ENCODE measurements around the gene PROB1.
A peak's percentile ranks its signal among the peaks of the same experiment; 100 is the strongest.
"Not testable (repeated sequence)": the region's sequence is repeated elsewhere in the genome, so short reads cannot be mapped to it uniquely, and the experiment has no call there.

PROB1 gene

DNA sequence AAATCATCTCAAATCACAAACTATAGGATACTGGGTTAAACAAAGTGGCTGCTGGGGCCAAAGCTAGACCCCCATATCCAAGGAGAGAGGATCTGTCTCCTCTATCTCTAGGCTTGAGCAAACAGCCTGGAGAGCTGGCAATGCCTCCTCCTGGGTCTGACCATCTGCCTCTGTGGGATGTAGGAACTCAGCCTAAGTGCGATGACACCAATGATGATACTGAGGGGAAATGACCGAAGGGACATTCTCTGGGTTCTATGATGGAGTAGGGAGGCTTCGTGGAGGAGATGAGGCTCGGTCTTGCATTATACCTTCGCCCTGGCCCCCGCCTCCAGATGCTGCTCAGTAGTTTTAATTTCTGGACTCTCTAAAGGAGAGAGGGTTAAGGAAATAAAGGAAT is 18.2 kb upstream of the PROB1 start:
- H3K4ac ChIP-seq (ENCODE audit: low read depth in 1 of 2, low read length in 2 of 2) = no peak overlapping the region
- 100% methylated on average over 6 of the region's 6 CpGs for WGBS
- H3K36me3 ChIP-seq (ENCODE audit: control insufficient read depth in 1 of 2, insufficient read depth in 2 of 2, low read depth in 1 of 2, low read length in 2 of 2) = peaks cover 26 to 43% of the 10 kb centered on the region in 2 experiments
- no peak overlapping the region for H3K14ac ChIP-seq (ENCODE audit: low read length in 2 of 2)
- no peak overlapping the region for H3K23ac ChIP-seq (ENCODE audit: low read length in 2 of 2)
- no peak overlapping the region for H3K4me3 ChIP-seq (ENCODE audit: insufficient read depth in 1 of 2, low read depth in 1 of 2, low read length in 2 of 2)
- peaks cover 1% of the 10 kb centered on the region for H3K79me1 ChIP-seq (replicated peaks; ENCODE audit: low read length, poor library complexity, severe bottlenecking)
- no peaks in the 10 kb centered on the region for H3K9me3 ChIP-seq (ENCODE audit: control insufficient read depth, low read length)
- H3K27me3 ChIP-seq (ENCODE audit: control insufficient read depth in 1 of 2, insufficient read depth in 1 of 2, low read length in 2 of 2) = no peaks in the 10 kb centered on the region
- no peak overlapping the region for H2AK5ac ChIP-seq (ENCODE audit: low read length, severe bottlenecking)
- H2BK12ac ChIP-seq (ENCODE audit: low read length in 2 of 2) = no peak overlapping the region
- no peak overlapping the region for H2BK120ac ChIP-seq (ENCODE audit: low read depth, low read length)
- peaks cover 8% of the 10 kb centered on the region for H3K4me1 ChIP-seq (ENCODE audit: control insufficient read depth, insufficient read depth, low read depth, low read length)
- no peak overlapping the region for H2BK15ac ChIP-seq (ENCODE audit: low read depth, poor library complexity, severe bottlenecking)
- H3K9ac ChIP-seq (ENCODE audit: low read length) = no peak overlapping the region
- H4K8ac ChIP-seq (ENCODE audit: low read length) = no peak overlapping the region
- H3K27ac ChIP-seq (ENCODE audit: low read length, poor library complexity, severe bottlenecking) = no peak overlapping the region
- no peak overlapping the region for H3K4me2 ChIP-seq (ENCODE audit: low read length, poor library complexity, severe bottlenecking)
- H2AFZ ChIP-seq (ENCODE audit: low read depth, low read length) = no peak overlapping the region
- DNase-seq = no peak
- H2BK5ac ChIP-seq (ENCODE audit: low read depth, low read length, poor library complexity, severe bottlenecking) = no peak overlapping the region
- no peak overlapping the region for H3K18ac ChIP-seq (ENCODE audit: low read depth in 1 of 2, low read length in 2 of 2)
- no peak overlapping the region for H4K91ac ChIP-seq (ENCODE audit: low read length)

DNA sequence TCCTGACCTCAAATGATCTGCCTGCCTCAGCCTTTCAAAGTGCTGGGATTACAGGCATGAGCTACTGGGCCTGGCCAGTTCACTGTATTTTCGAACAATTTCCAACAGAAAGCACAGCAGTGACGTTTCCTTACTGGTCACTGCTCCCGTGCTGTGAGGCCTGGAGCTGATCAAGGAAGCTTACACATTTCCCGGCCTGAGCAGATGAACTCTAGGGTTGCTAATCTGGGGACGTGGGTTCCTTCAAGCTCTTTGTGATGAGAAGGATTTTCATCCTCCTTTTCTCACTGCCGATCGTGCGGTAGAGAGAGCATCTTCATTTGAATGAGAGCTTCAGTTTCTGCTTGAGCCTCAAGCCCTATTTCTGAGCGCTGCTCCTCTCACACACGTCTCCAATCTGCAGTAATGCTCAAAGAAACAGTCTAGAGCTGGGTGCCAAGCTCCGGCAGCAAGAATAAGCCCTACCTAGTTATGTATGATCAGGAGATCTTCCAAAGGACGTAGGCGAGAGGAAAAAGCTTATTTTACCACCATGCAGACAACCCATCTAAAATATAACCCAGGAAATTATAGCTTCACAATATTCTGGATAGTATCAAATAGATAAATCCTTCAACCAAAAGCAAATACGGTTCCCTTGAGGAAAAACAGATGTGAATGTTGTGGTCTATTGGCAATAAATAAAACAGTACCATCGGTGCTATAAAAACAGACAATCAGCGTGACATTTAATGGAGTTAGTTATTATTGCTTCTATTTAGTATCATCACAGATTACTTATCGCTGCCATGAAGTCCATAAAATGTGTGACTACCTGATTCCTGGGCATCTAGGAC is 16.3 kb upstream of the PROB1 start:
- H3K4me2 ChIP-seq (ENCODE audit: low read length, poor library complexity, severe bottlenecking) = no peak overlapping the region
- H3K4me3 ChIP-seq (ENCODE audit: insufficient read depth in 1 of 2, low read depth in 1 of 2, low read length in 2 of 2) = no peak overlapping the region
- H2AK5ac ChIP-seq (ENCODE audit: low read length, severe bottlenecking) = no peak overlapping the region
- H3K18ac ChIP-seq (ENCODE audit: low read depth in 1 of 2, low read length in 2 of 2) = no peak overlapping the region
- no peaks in the 10 kb centered on the region for H3K9me3 ChIP-seq (ENCODE audit: control insufficient read depth, low read length)
- H3K9ac ChIP-seq (ENCODE audit: low read length) = peak overlapping the region; percentile 84
- H4K91ac ChIP-seq (ENCODE audit: low read length) = no peak overlapping the region
- no peak overlapping the region for H3K27ac ChIP-seq (ENCODE audit: low read length, poor library complexity, severe bottlenecking)
- H2BK15ac ChIP-seq (ENCODE audit: low read depth, poor library complexity, severe bottlenecking) = no peak overlapping the region
- H3K14ac ChIP-seq (ENCODE audit: low read length in 2 of 2) = no peak overlapping the region
- no peaks in the 10 kb centered on the region for H3K79me1 ChIP-seq (replicated peaks; ENCODE audit: low read length, poor library complexity, severe bottlenecking)
- H4K8ac ChIP-seq (ENCODE audit: low read length) = no peak overlapping the region
- H2BK5ac ChIP-seq (ENCODE audit: low read depth, low read length, poor library complexity, severe bottlenecking) = no peak overlapping the region
- H3K23ac ChIP-seq (ENCODE audit: low read length in 2 of 2) = no peak overlapping the region
- no peaks in the 10 kb centered on the region for H3K27me3 ChIP-seq (ENCODE audit: control insufficient read depth in 1 of 2, insufficient read depth in 1 of 2, low read length in 2 of 2)
- H2AFZ ChIP-seq (ENCODE audit: low read depth, low read length) = no peak overlapping the region
- DNase-seq = peak; percentile 51
- peaks cover 4% of the 10 kb centered on the region for H3K4me1 ChIP-seq (ENCODE audit: control insufficient read depth, insufficient read depth, low read depth, low read length)
- H2BK120ac ChIP-seq (ENCODE audit: low read depth, low read length) = no peak overlapping the region
- 84% methylated on average over 12 of the region's 17 CpGs for WGBS
- H3K4ac ChIP-seq (ENCODE audit: low read depth in 1 of 2, low read length in 2 of 2) = no peak overlapping the region
- peaks cover 17 to 31% of the 10 kb centered on the region in 2 experiments for H3K36me3 ChIP-seq (ENCODE audit: control insufficient read depth in 1 of 2, insufficient read depth in 2 of 2, low read depth in 1 of 2, low read length in 2 of 2)
- no peak overlapping the region for H2BK12ac ChIP-seq (ENCODE audit: low read length in 2 of 2)

DNA sequence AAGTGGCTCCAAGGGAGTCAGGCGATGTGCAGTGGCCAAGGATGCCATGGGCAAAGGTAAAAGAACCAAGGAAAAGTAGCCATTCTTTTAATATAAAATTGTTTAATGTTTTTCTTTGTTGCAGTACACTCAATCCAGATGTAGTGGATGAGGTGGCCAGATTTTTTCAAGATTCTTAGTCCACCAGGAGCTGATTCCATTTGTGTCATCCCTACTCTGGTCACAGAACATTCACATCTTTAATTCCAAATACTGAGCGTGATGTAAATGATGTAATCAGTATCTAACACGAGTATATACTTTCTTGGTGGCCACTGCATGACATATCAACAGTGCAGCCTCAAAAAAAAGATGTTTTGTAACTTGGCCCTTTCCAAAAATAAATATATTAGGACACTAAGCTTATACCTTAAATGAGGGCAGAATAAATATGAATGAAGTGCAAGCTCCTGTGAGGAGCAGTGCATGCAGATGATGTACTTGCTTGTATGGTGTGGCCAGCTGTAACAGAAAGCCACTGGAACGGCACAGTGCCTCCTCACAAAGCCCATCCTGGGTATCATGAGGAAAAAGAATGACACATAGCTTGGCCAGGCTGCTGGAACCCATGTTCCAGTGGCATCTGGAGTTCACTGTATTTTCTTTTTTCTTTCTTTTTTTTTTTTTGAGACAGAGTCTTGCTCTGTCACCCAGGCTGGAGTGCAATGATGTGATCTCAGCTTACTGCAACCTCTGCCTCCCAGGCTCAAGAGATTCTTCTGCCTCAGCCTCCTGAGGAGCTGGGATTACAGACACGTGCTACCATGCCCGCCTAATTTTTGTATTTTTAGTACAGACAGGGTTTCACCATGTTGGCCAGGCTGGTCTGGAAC is 15.5 kb upstream of the PROB1 start:
- WGBS = 62% methylated on average over 3 of the region's 6 CpGs
- Histone ChIP-seq H2BK5ac (ENCODE audit: low read depth, low read length, poor library complexity, severe bottlenecking) (no peak overlapping the region), H3K4me1 (ENCODE audit: control insufficient read depth, insufficient read depth, low read depth, low read length) (peaks cover 3% of the 10 kb centered on the region), H3K4ac (ENCODE audit: low read depth in 1 of 2, low read length in 2 of 2) (no peak overlapping the region), H3K9ac (ENCODE audit: low read length) (peak overlapping the region; percentile 84), H2AFZ (ENCODE audit: low read depth, low read length) (no peak overlapping the region), H3K14ac (ENCODE audit: low read length in 2 of 2) (no peak overlapping the region), H3K36me3 (ENCODE audit: control insufficient read depth in 1 of 2, insufficient read depth in 2 of 2, low read depth in 1 of 2, low read length in 2 of 2) (peaks cover 15 to 27% of the 10 kb centered on the region in 2 experiments), H3K27me3 (ENCODE audit: control insufficient read depth in 1 of 2, insufficient read depth in 1 of 2, low read length in 2 of 2) (no peaks in the 10 kb centered on the region), H2BK120ac (ENCODE audit: low read depth, low read length) (no peak overlapping the region), H3K4me2 (ENCODE audit: low read length, poor library complexity, severe bottlenecking) (no peak overlapping the region), H2BK15ac (ENCODE audit: low read depth, poor library complexity, severe bottlenecking) (no peak overlapping the region), H3K23ac (ENCODE audit: low read length in 2 of 2) (no peak overlapping the region), H4K91ac (ENCODE audit: low read length) (no peak overlapping the region), H3K9me3 (ENCODE audit: control insufficient read depth, low read length) (no peaks in the 10 kb centered on the region), H3K4me3 (ENCODE audit: insufficient read depth in 1 of 2, low read depth in 1 of 2, low read length in 2 of 2) (no peak overlapping the region), H3K18ac (ENCODE audit: low read depth in 1 of 2, low read length in 2 of 2) (no peak overlapping the region), H2BK12ac (ENCODE audit: low read length in 2 of 2) (no peak overlapping the region), H4K8ac (ENCODE audit: low read length) (no peak overlapping the region), H2AK5ac (ENCODE audit: low read length, severe bottlenecking) (no peak overlapping the region), H3K27ac (ENCODE audit: low read length, poor library complexity, severe bottlenecking) (no peak overlapping the region), H3K79me1 (replicated peaks; ENCODE audit: low read length, poor library complexity, severe bottlenecking) (no peaks in the 10 kb centered on the region)
- no peak for DNase-seq

- H3K4ac ChIP-seq (ENCODE audit: low read depth in 1 of 2, low read length in 2 of 2); H2BK12ac ChIP-seq (ENCODE audit: low read length in 2 of 2); H2BK5ac ChIP-seq (ENCODE audit: low read depth, low read length, poor library complexity, severe bottlenecking); H2AFZ ChIP-seq (ENCODE audit: low read depth, low read length); H3K9ac ChIP-seq (ENCODE audit: low read length); H2BK120ac ChIP-seq (ENCODE audit: low read depth, low read length); H3K79me1 ChIP-seq (replicated peaks; ENCODE audit: low read length, poor library complexity, severe bottlenecking); H3K18ac ChIP-seq (ENCODE audit: low read depth in 1 of 2, low read length in 2 of 2); H3K4me3 ChIP-seq (ENCODE audit: insufficient read depth in 1 of 2, low read depth in 1 of 2, low read length in 2 of 2); H3K14ac ChIP-seq (ENCODE audit: low read length in 2 of 2); H4K91ac ChIP-seq (ENCODE audit: low read length); H3K4me1 ChIP-seq (ENCODE audit: control insufficient read depth, insufficient read depth, low read depth, low read length); H2AK5ac ChIP-seq (ENCODE audit: low read length, severe bottlenecking); H3K9me3 ChIP-seq (ENCODE audit: control insufficient read depth, low read length); H3K4me2 ChIP-seq (ENCODE audit: low read length, poor library complexity, severe bottlenecking); H4K8ac ChIP-seq (ENCODE audit: low read length); H2BK15ac ChIP-seq (ENCODE audit: low read depth, poor library complexity, severe bottlenecking); H3K27me3 ChIP-seq (ENCODE audit: control insufficient read depth in 1 of 2, insufficient read depth in 1 of 2, low read length in 2 of 2); DNase-seq; H3K23ac ChIP-seq (ENCODE audit: low read length in 2 of 2); H3K27ac ChIP-seq (ENCODE audit: low read length, poor library complexity, severe bottlenecking): not testable (repeated sequence)
- peaks cover 9 to 16% of the 10 kb centered on the region in 2 experiments for H3K36me3 ChIP-seq (ENCODE audit: control insufficient read depth in 1 of 2, insufficient read depth in 2 of 2, low read depth in 1 of 2, low read length in 2 of 2)
- 98% methylated on average over 3 of the region's 5 CpGs for WGBS
Measured at GRCh38 chr5:139409116-139409515, 14.2 kb upstream of the PROB1 start.

Measured in mesenchymal stem cell (in vitro differentiated cells and primary cell).